Progenitor cell of endocrine pancreas (in vitro differentiated cells): Measurements from ENCODE around the gene CDH4. TPM values are rescaled to one million over a fixed set of nuclear protein-coding genes. Genes with fewer than 3 reads are reported as not detected.
A peak's percentile ranks its signal among the peaks of the same experiment; 100 is the strongest.

Experiments
- DNase-seq: peaks from one replicate; pipeline ENCODE4 v3.0.0; 2021; ENCODE audit warnings: low spot score; ENCODE audit not compliant: unreplicated experiment
- H3K27ac Mint-ChIP-seq: 2 replicates; pipeline ENCODE4 v1.8.0; 2021; ENCODE audit warnings: mild to moderate bottlenecking, moderate library complexity, mixed read lengths
- H3K27me3 Mint-ChIP-seq: 2 replicates; pipeline ENCODE4 v1.8.0; 2021; ENCODE audit warnings: mixed read lengths
- H3K36me3 Mint-ChIP-seq: 2 replicates; pipeline ENCODE4 v1.8.0; 2022; ENCODE audit warnings: mixed read lengths; ENCODE audit not compliant: insufficient read depth
- H3K4me1 Mint-ChIP-seq: 2 replicates; pipeline ENCODE4 v1.8.0; 2021; ENCODE audit warnings: low read depth, mixed read lengths
- H3K4me3 Mint-ChIP-seq: 2 replicates; pipeline ENCODE4 v1.8.0; 2021; ENCODE audit warnings: low read depth, mild to moderate bottlenecking, moderate library complexity, mixed read lengths
- H3K9me3 Mint-ChIP-seq: 2 replicates; pipeline ENCODE4 v1.8.0; 2021; ENCODE audit warnings: low read depth, mixed read lengths
- total RNA-seq: library from RNA; stranded (reverse); gene quantifications from 2 replicates; pipeline ENCODE4 v1.2.1, GENCODE V29; 2021
- TF ChIP-seq, protein P1 (sequence below): fragments of 200-600 bp; sonication (generic); IDR thresholded peaks from one replicate; pipeline ENCODE4 v1.5.0; 2021; ENCODE audit warnings: antibody characterized with exemption, mild to moderate bottlenecking; ENCODE audit not compliant: unreplicated experiment

Gene CDH4
- total RNA-seq, 1 donor from 2014 or later: 0.43 TPM

DNA sequence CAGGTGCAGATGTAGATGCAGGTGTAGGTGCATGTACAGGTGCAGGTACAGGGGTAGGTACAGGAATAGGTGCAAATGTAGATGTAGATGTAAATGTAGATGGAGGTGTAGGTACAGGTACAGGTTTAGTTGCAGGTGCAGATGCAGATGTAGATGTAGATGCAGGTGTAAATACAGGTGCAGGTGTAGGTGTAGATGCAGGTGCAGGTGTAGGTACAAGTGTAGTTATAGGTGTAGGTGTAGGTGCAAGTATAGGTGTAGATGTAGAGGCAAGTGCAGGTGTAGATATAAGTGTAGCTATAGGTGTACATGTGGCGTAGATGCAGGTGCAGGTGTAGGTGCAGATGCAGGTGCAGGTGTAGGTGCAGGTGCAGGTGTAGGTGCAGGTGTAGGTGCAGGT lies 34.2 kb upstream of the CDH4 start:
- no peak overlapping the region for H3K4me3 Mint-ChIP-seq
- H3K27ac Mint-ChIP-seq: no peak overlapping the region
- TF ChIP-seq, protein P1, sequence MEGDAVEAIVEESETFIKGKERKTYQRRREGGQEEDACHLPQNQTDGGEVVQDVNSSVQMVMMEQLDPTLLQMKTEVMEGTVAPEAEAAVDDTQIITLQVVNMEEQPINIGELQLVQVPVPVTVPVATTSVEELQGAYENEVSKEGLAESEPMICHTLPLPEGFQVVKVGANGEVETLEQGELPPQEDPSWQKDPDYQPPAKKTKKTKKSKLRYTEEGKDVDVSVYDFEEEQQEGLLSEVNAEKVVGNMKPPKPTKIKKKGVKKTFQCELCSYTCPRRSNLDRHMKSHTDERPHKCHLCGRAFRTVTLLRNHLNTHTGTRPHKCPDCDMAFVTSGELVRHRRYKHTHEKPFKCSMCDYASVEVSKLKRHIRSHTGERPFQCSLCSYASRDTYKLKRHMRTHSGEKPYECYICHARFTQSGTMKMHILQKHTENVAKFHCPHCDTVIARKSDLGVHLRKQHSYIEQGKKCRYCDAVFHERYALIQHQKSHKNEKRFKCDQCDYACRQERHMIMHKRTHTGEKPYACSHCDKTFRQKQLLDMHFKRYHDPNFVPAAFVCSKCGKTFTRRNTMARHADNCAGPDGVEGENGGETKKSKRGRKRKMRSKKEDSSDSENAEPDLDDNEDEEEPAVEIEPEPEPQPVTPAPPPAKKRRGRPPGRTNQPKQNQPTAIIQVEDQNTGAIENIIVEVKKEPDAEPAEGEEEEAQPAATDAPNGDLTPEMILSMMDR: no peak
- DNase-seq: no peak
- H3K27me3 Mint-ChIP-seq: peaks cover 72% of the 10 kb centered on the region
- H3K9me3 Mint-ChIP-seq: peaks cover 4% of the 10 kb centered on the region
- H3K36me3 Mint-ChIP-seq: no peaks in the 10 kb centered on the region
- H3K4me1 Mint-ChIP-seq: no peaks in the 10 kb centered on the region

DNA sequence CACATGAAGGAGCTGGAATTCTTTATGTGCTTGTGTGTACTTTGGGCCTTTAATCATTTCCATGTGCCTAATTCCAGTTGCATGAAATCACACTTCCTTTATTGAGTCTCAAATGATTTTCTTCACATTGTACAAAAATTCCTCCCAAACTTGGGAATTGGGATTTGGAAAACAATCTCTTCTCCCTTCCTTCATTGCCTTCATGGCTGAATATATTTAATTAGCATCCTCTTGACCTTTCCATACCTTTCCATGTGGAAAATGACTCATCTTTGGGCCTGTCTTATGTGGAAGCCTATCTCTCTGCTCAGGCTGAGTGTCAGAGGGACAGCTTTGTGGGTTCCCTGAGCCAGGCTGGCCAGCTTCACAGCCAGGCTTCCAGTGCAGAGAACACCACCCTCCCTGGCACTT lies 33.0 kb upstream of the CDH4 start:
- Mint-ChIP-seq H3K9me3 (peaks cover 4% of the 10 kb centered on the region), H3K4me1 (peaks cover under 1% of the 10 kb centered on the region), H3K27me3 (peaks cover 64% of the 10 kb centered on the region), H3K27ac (peak overlapping the region; percentile 30), H3K4me3 (no peak overlapping the region), H3K36me3 (no peaks in the 10 kb centered on the region)
- no peak for DNase-seq
- TF ChIP-seq, protein P1: no peak

DNA sequence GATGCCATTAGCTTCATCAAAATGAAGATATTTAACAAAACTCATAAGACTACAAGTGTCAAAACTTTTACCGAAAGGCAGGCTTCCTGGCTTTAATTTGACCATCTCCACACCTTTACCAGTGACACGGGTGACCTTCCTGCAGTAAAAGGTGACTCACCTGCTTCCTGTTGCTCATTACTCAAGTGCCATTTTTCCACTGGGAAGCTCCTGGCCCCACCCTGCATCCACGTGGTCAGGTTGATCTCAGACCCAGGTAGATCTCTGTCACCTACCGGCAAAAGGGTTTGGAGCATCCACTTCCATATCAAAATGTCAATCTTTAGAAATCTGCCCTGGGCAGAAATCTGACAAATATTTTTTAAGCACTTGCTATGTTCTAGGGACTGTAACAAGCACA lies 31.9 kb upstream of the CDH4 start:
- Mint-ChIP-seq H3K36me3 (no peaks in the 10 kb centered on the region), H3K9me3 (peaks cover 4% of the 10 kb centered on the region), H3K4me3 (no peak overlapping the region), H3K27ac (no peak overlapping the region), H3K27me3 (peaks cover 55% of the 10 kb centered on the region), H3K4me1 (peaks cover 9% of the 10 kb centered on the region)
- DNase-seq: no peak
- TF ChIP-seq, protein P1: no peak

DNA sequence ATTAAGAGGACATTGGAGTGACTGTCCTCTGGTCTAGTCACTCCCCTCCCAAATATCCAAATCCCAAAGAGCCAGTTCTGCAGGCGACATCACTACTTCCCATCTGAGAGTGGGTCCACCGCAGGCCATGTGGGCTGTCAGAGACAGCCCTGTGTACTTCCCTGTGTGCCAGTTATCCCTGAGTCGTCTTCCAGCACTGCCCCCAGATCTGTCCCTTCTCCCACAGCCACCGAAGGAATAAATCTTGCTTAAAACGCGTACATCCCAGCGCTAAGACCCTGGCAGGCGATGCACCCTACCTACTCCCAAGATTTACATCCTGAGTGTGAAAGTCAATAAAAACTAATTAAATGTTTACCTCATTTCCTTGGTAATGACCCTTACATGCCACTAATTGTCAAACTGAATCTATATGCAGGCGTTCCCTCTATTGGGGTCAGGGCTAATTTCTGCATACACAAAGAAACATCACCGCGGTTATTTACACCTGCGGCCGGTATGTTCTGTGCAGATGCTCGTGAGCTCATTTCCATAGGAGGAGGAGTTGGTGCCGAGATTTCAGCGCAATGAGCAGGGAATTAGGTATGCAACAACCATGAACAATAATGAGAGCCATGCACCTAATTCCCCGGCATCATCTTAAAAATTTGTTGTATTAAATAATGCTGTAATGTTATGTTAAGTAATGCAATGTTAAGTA lies 31.3 kb upstream of the CDH4 start:
- no peak overlapping the region for H3K27ac Mint-ChIP-seq
- H3K27me3 Mint-ChIP-seq: peaks cover 48% of the 10 kb centered on the region
- H3K4me3 Mint-ChIP-seq: no peak overlapping the region
- TF ChIP-seq, protein P1: no peak
- H3K36me3 Mint-ChIP-seq: no peaks in the 10 kb centered on the region
- H3K9me3 Mint-ChIP-seq: peaks cover 4% of the 10 kb centered on the region
- peaks cover 9% of the 10 kb centered on the region for H3K4me1 Mint-ChIP-seq
- DNase-seq: no peak

DNA sequence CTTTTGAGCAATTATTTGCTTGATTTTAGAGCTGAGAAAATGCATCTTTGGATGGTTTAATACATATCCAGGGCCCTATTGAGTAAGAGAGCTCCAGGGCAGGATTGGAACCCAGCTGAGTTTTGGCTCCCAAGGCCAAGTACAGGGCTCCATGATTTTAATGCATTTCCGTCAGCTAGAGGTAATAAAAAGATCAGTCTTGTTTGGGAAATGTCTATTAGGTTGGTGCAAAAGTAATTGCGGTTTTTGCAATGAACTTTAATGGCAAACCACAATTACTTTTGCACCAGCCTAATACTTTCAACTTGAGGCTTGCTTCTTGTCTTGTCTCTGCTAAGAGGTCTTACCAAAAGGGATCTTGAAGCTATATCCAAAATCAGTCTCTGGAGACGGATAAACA lies 29.4 kb upstream of the CDH4 start:
- Mint-ChIP-seq H3K9me3 (peaks cover 4% of the 10 kb centered on the region), H3K27me3 (peaks cover 40% of the 10 kb centered on the region), H3K4me3 (no peak overlapping the region), H3K4me1 (peaks cover 9% of the 10 kb centered on the region), H3K27ac (no peak overlapping the region), H3K36me3 (no peaks in the 10 kb centered on the region)
- DNase-seq: no peak
- TF ChIP-seq, protein P1: no peak
